Measurements from ENCODE around the gene POLR2H. TPM values are rescaled to one million over a fixed set of nuclear protein-coding genes. Genes with fewer than 3 reads are reported as not detected.

POLR2H gene
- total RNA-seq, 1 donor from 2014 or later = 57.7 TPM

DNA sequence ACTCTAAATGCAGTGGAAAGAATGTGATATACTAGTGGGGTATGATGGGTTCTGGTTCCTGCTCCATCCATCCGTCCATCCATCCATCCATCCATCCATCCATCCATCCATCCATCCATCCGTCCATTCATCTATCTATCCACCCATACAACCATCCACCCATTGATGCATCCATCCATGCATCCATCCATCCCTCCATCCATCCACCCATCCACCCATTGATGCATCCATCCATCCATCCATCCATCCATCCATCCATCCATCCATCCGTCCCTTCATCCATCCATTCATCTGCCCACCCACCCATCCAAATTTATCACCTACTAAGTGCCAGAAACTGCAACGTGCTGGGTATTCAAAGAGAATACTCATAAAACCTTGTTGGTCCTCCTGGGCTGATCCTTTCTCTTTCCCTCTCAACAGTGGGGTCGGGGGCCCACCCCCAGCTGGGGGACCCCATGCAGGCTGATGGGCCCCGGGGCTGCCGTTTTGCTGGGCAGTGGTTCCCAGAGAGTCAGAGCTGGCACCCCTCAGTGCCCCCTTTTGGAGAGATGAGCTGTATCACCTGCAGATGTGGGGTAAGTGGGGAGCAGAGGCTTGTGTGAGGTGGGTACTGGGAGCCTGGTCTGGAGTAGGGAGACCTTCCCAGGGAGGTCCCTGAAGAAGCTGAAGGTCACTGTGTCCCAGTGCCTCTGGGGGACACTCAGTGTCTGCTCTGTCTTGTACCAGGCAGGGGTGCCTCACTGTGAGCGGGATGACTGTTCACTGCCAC lies 26.8 kb downstream of the POLR2H start:
- no peaks in the 10 kb centered on the region for H3K4me1 Mint-ChIP-seq (ENCODE audit: unreplicated experiment)
- no peaks in the 10 kb centered on the region for H3K36me3 Mint-ChIP-seq (ENCODE audit: unreplicated experiment)
- no peak for DNase-seq (ENCODE audit: extremely low spot score, unreplicated experiment)
- H3K9me3 Mint-ChIP-seq (ENCODE audit: unreplicated experiment) = no peaks in the 10 kb centered on the region
- TF ChIP-seq, protein P1, sequence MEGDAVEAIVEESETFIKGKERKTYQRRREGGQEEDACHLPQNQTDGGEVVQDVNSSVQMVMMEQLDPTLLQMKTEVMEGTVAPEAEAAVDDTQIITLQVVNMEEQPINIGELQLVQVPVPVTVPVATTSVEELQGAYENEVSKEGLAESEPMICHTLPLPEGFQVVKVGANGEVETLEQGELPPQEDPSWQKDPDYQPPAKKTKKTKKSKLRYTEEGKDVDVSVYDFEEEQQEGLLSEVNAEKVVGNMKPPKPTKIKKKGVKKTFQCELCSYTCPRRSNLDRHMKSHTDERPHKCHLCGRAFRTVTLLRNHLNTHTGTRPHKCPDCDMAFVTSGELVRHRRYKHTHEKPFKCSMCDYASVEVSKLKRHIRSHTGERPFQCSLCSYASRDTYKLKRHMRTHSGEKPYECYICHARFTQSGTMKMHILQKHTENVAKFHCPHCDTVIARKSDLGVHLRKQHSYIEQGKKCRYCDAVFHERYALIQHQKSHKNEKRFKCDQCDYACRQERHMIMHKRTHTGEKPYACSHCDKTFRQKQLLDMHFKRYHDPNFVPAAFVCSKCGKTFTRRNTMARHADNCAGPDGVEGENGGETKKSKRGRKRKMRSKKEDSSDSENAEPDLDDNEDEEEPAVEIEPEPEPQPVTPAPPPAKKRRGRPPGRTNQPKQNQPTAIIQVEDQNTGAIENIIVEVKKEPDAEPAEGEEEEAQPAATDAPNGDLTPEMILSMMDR (IDR thresholded peaks at IDR 0.05) = no peak
- no peak overlapping the region for H3K4me3 Mint-ChIP-seq (ENCODE audit: unreplicated experiment)
- H3K27me3 Mint-ChIP-seq (ENCODE audit: unreplicated experiment) = peaks cover 34% of the 10 kb centered on the region
- no peak overlapping the region for H3K27ac Mint-ChIP-seq (ENCODE audit: unreplicated experiment)

DNA sequence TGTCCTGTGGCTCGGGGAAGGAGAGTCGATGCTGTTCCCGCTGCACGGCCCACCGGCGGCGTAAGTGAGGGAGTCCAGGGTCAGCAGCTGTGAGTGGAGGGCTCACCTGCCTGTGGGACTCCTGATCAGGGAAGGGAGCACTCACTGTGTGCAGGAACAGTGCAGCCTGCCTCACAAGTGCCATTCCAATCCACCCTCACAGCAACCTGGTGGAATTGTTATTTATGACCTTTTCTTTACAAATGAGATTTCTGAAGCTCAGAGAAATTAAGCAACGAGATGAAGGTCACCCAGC lies 27.4 kb downstream of the POLR2H start:
- H3K9me3 Mint-ChIP-seq (ENCODE audit: unreplicated experiment) = no peaks in the 10 kb centered on the region
- no peak overlapping the region for H3K27ac Mint-ChIP-seq (ENCODE audit: unreplicated experiment)
- no peaks in the 10 kb centered on the region for H3K36me3 Mint-ChIP-seq (ENCODE audit: unreplicated experiment)
- H3K4me3 Mint-ChIP-seq (ENCODE audit: unreplicated experiment) = no peak overlapping the region
- no peaks in the 10 kb centered on the region for H3K4me1 Mint-ChIP-seq (ENCODE audit: unreplicated experiment)
- TF ChIP-seq, protein P1 (IDR thresholded peaks at IDR 0.05) = no peak
- no peak for DNase-seq (ENCODE audit: extremely low spot score, unreplicated experiment)
- H3K27me3 Mint-ChIP-seq (ENCODE audit: unreplicated experiment) = peaks cover 37% of the 10 kb centered on the region

DNA sequence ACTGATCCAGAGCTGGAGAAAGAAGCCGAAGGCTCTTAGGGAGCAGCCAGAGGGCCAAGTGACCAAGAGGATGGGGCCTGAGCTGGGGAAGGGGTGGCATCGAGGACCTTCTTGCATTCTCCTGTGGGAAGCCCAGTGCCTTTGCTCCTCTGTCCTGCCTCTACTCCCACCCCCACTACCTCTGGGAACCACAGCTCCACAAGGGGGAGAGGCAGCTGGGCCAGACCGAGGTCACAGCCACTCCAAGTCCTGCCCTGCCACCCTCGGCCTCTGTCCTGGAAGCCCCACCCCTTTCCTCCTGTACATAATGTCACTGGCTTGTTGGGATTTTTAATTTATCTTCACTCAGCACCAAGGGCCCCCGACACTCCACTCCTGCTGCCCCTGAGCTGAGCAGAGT lies 27.9 kb downstream of the POLR2H start:
- Mint-ChIP-seq H3K27ac (ENCODE audit: unreplicated experiment) (no peak overlapping the region), H3K4me3 (ENCODE audit: unreplicated experiment) (no peak overlapping the region), H3K9me3 (ENCODE audit: unreplicated experiment) (no peaks in the 10 kb centered on the region), H3K4me1 (ENCODE audit: unreplicated experiment) (no peaks in the 10 kb centered on the region), H3K27me3 (ENCODE audit: unreplicated experiment) (peaks cover 40% of the 10 kb centered on the region), H3K36me3 (ENCODE audit: unreplicated experiment) (no peaks in the 10 kb centered on the region)
- DNase-seq (ENCODE audit: extremely low spot score, unreplicated experiment) = no peak
- TF ChIP-seq, protein P1 (IDR thresholded peaks at IDR 0.05) = no peak

DNA sequence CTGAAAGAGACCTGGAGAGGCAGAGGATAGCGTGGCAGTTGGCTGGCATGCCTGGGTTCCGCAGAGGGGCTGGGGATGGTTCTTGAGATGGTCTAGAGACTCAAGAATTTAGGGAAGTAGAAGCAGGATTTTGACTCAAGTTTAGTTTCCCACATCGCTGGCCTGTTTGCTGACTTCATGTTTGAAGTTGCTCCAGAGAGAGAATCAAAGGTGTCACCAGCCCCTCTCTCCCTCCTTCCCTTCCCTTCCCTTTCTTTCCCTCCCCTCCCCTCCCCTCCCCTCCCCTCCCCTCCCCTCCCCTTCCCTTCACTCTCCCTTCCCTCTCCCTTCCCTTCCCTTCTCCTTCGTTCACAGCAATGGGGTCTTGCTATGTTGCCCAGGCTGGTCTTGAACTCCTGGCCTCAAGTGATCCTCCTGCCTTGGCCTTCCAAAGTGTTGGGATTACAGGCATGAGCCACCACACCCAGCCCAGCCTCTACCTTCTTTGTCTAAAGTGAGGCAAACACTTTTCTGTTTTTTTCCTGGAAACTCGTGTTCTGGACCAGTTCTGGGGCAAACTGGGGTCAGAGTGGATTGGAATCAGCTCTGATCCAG lies 28.5 kb downstream of the POLR2H start:
- Mint-ChIP-seq H3K4me1 (ENCODE audit: unreplicated experiment) (no peaks in the 10 kb centered on the region), H3K27me3 (ENCODE audit: unreplicated experiment) (peaks cover 43% of the 10 kb centered on the region), H3K9me3 (ENCODE audit: unreplicated experiment) (no peaks in the 10 kb centered on the region), H3K27ac (ENCODE audit: unreplicated experiment) (no peak overlapping the region), H3K36me3 (ENCODE audit: unreplicated experiment) (no peaks in the 10 kb centered on the region), H3K4me3 (ENCODE audit: unreplicated experiment) (no peak overlapping the region)
- TF ChIP-seq, protein P1 (IDR thresholded peaks at IDR 0.05) = no peak
- DNase-seq (ENCODE audit: extremely low spot score, unreplicated experiment) = no peak

DNA sequence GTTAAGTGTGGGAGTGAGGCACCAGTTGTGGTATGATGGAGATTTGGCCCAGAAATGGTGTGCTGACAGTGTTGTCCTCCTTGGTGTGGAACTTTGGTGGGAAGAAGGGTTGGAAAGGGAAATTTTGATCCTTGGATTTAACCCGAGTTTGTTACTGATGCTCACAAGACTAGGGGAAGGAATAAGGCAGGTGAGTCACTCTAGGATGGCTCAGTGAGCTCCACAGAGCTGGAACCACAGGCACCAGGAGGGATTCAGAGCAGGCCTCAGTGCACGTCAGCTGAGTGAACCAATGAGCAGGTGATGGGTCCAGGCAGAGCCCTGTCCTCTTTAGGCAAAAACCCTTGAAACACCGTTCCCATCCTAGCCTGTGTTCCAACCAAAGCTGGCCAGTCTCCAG lies 29.8 kb downstream of the POLR2H start:
- no peak for DNase-seq (ENCODE audit: extremely low spot score, unreplicated experiment)
- Mint-ChIP-seq H3K27ac (ENCODE audit: unreplicated experiment) (no peak overlapping the region), H3K27me3 (ENCODE audit: unreplicated experiment) (peaks cover 48% of the 10 kb centered on the region), H3K4me3 (ENCODE audit: unreplicated experiment) (no peak overlapping the region), H3K4me1 (ENCODE audit: unreplicated experiment) (no peaks in the 10 kb centered on the region), H3K36me3 (ENCODE audit: unreplicated experiment) (no peaks in the 10 kb centered on the region), H3K9me3 (ENCODE audit: unreplicated experiment) (no peaks in the 10 kb centered on the region)
- TF ChIP-seq, protein P1 (IDR thresholded peaks at IDR 0.05) = no peak
